HEK293 (cell line): ENCODE results near the gene PRPF6.

ENCODE experiments used
- BCL11A ChIP-seq: fragments of 450-650 bp; formaldehyde crosslinking; IDR thresholded peaks from 2 replicates; pipeline ENCODE4 v1.5.1; 2016; ENCODE audit warnings: low read depth, missing biosample characterization, missing genetic modification characterization
- EGR2 ChIP-seq: fragments of 450-650 bp; formaldehyde crosslinking; IDR thresholded peaks from 2 replicates; pipeline ENCODE4 v1.5.1; 2016; ENCODE audit warnings: low read depth, missing biosample characterization, missing genetic modification characterization
- HIC1 ChIP-seq: fragments of 450-650 bp; formaldehyde crosslinking; IDR thresholded peaks from 2 replicates; pipeline ENCODE4 v1.5.1; 2016; ENCODE audit warnings: missing biosample characterization, missing genetic modification characterization
- OSR2 ChIP-seq: fragments of 450-650 bp; formaldehyde crosslinking; IDR thresholded peaks from 2 replicates; pipeline ENCODE4 v1.5.1; 2016; ENCODE audit warnings: missing biosample characterization, missing genetic modification characterization
- PRDM2 ChIP-seq: fragments of 450-650 bp; formaldehyde crosslinking; IDR thresholded peaks from 2 replicates; pipeline ENCODE4 v1.5.1; 2016; ENCODE audit warnings: missing biosample characterization, missing genetic modification characterization, borderline replicate concordance
- ZBTB20 ChIP-seq: fragments of 450-650 bp; formaldehyde crosslinking; IDR thresholded peaks from 2 replicates; pipeline ENCODE4 v1.5.1; 2016; ENCODE audit warnings: missing biosample characterization, missing genetic modification characterization
- ZFHX2 ChIP-seq: fragments of 450-650 bp; formaldehyde crosslinking; conservative IDR thresholded peaks from 2 replicates; pipeline ENCODE4 v1.5.1; 2016; ENCODE audit warnings: missing biosample characterization, missing genetic modification characterization
- ZNF10 ChIP-seq: fragments of 450-650 bp; formaldehyde crosslinking; IDR thresholded peaks from 2 replicates; pipeline ENCODE4 v1.5.1; 2017; ENCODE audit warnings: missing biosample characterization, missing genetic modification characterization
- ZNF140 ChIP-seq: fragments of 450-650 bp; formaldehyde crosslinking; IDR thresholded peaks from 2 replicates; pipeline ENCODE4 v1.5.1; 2016; ENCODE audit warnings: missing biosample characterization, missing genetic modification characterization
- ZNF148 ChIP-seq: fragments of 450-650 bp; formaldehyde crosslinking; IDR thresholded peaks from 2 replicates; pipeline ENCODE4 v1.5.0; 2017; ENCODE audit warnings: missing biosample characterization, missing genetic modification characterization, borderline replicate concordance
- ZNF211 ChIP-seq: fragments of 450-650 bp; formaldehyde crosslinking; IDR thresholded peaks from 2 replicates; pipeline ENCODE4 v1.5.1; 2016; ENCODE audit warnings: low read depth, missing biosample characterization, missing genetic modification characterization
- ZNF223 ChIP-seq: fragments of 450-650 bp; formaldehyde crosslinking; IDR thresholded peaks from 2 replicates; pipeline ENCODE4 v1.5.1; 2016; ENCODE audit warnings: missing biosample characterization, missing genetic modification characterization
- ZNF23 ChIP-seq: fragments of 450-650 bp; formaldehyde crosslinking; IDR thresholded peaks from 2 replicates; pipeline ENCODE4 v1.5.1; 2016; ENCODE audit warnings: missing biosample characterization, missing genetic modification characterization, borderline replicate concordance
- ZNF248 ChIP-seq: fragments of 450-650 bp; formaldehyde crosslinking; IDR thresholded peaks from 2 replicates; pipeline ENCODE4 v1.5.1; 2017; ENCODE audit warnings: missing biosample characterization, missing genetic modification characterization
- ZNF350 ChIP-seq: fragments of 450-650 bp; formaldehyde crosslinking; IDR thresholded peaks from 2 replicates; pipeline ENCODE4 v1.5.0; 2017; ENCODE audit warnings: missing biosample characterization, mild to moderate bottlenecking, missing genetic modification characterization
- ZNF394 ChIP-seq: fragments of 450-650 bp; formaldehyde crosslinking; IDR thresholded peaks from 2 replicates; pipeline ENCODE4 v1.5.1; 2016; ENCODE audit warnings: missing biosample characterization, missing genetic modification characterization, mild to moderate bottlenecking, moderate library complexity, borderline replicate concordance
- ZNF398 ChIP-seq: fragments of 450-650 bp; formaldehyde crosslinking; IDR thresholded peaks from 2 replicates; pipeline ENCODE4 v1.5.1; 2017; ENCODE audit warnings: missing biosample characterization, missing genetic modification characterization
- ZNF513 ChIP-seq: fragments of 450-650 bp; IDR thresholded peaks from 2 replicates; pipeline ENCODE4 v1.5.1; 2018; ENCODE audit warnings: missing biosample characterization, missing genetic modification characterization
- ZNF692 ChIP-seq: fragments of 450-650 bp; formaldehyde crosslinking; IDR thresholded peaks from 2 replicates; pipeline ENCODE4 v1.5.1; 2016; ENCODE audit warnings: missing biosample characterization, missing genetic modification characterization
- ZNF76 ChIP-seq: fragments of 450-650 bp; formaldehyde crosslinking; IDR thresholded peaks from 2 replicates; pipeline ENCODE4; 2016; ENCODE audit warnings: low read depth, missing biosample characterization, missing genetic modification characterization, borderline replicate concordance
- ZNF777 ChIP-seq: fragments of 450-650 bp; formaldehyde crosslinking; IDR thresholded peaks from 2 replicates; pipeline ENCODE4 v1.5.1; 2017; ENCODE audit warnings: missing biosample characterization, missing genetic modification characterization, borderline replicate concordance
- ZNF791 ChIP-seq: fragments of 450-650 bp; formaldehyde crosslinking; IDR thresholded peaks from 2 replicates; pipeline ENCODE4 v1.5.1; 2016; ENCODE audit warnings: missing biosample characterization, missing genetic modification characterization
- ZNF792 ChIP-seq: fragments of 450-650 bp; formaldehyde crosslinking; IDR thresholded peaks from 2 replicates; pipeline ENCODE4 v1.5.1; 2016; ENCODE audit warnings: missing biosample characterization, missing genetic modification characterization
- ZNF843 ChIP-seq: fragments of 450-650 bp; formaldehyde crosslinking; IDR thresholded peaks from 2 replicates; pipeline ENCODE4 v1.5.1; 2016; ENCODE audit warnings: missing biosample characterization, missing genetic modification characterization

PRPF6 gene

GRCh38 chr20:63958964-63959698 lies 21.8 kb upstream of the PRPF6 start (continued):
- TF ChIP-seq ZNF148 (tag by site-specific recombination), result no peak
- TF ChIP-seq OSR2 (tag by site-specific recombination), result no peak
- TF ChIP-seq ZNF211 (tag by site-specific recombination), result no peak
- no peak for TF ChIP-seq ZNF23 (tag by site-specific recombination)
- no peak for TF ChIP-seq ZNF350 (tag by site-specific recombination)
- peak; percentile 47; the same call in 1 of the 2 replicates for TF ChIP-seq BCL11A
- no peak for TF ChIP-seq ZNF140 (tag by site-specific recombination)
- no peak for TF ChIP-seq ZNF76 (tag by site-specific recombination)
- no peak for TF ChIP-seq ZNF791 (tag by site-specific recombination)
- peak; percentile 58; the same call in 1 of the 2 replicates for TF ChIP-seq ZBTB20 (tag by site-specific recombination)
- no peak for TF ChIP-seq ZNF394 (tag by site-specific recombination)
- no peak for TF ChIP-seq PRDM2
- TF ChIP-seq ZNF692 (tag by site-specific recombination), result peak; percentile 26; the same call in 1 of the 2 replicates
- no peak for TF ChIP-seq ZNF513 (tag by site-specific recombination)
- no peak for TF ChIP-seq ZNF777
- TF ChIP-seq EGR2 (tag by site-specific recombination), result peak; percentile 54
- TF ChIP-seq ZNF398 (tag by site-specific recombination), result no peak
- TF ChIP-seq ZFHX2 (tag by site-specific recombination), result peak; percentile 35
- TF ChIP-seq ZNF223 (tag by site-specific recombination), result no peak
- TF ChIP-seq ZNF248 (tag by site-specific recombination), result no peak
- TF ChIP-seq ZNF10 (tag by site-specific recombination), result no peak
- peak; percentile 74 for TF ChIP-seq HIC1 (tag by site-specific recombination)
- no peak for TF ChIP-seq ZNF843
- TF ChIP-seq ZNF792 (tag by site-specific recombination), result no peak
